GM19238 (cell line): Measurements from ENCODE around the gene GOLGA6A.
"Not testable (repeated sequence)": the region's sequence is repeated elsewhere in the genome, so short reads cannot be mapped to it uniquely, and the experiment has no call there.

Experiments used
- DNase-seq: peaks from one replicate; pipeline ENCODE4 v3.0.0; 2011; ENCODE audit warnings: low spot score; ENCODE audit not compliant: insufficient read length

The GOLGA6A gene

GRCh38 chr15:74082450-74082849 is at the start of gene GOLGA6A:
TSS of gene GOLGA6A (minus strand) at chr15:74082550. CDS start at chr15:74082509, 41 bp downstream.
- DNase-seq: not testable (repeated sequence)

GRCh38 chr15:74131628-74132413 is 49.5 kb upstream of the GOLGA6A start:
- DNase-seq: no peak

- no peak for DNase-seq
Observed at GRCh38 chr15:74130849-74131627, 48.7 kb upstream of the GOLGA6A start.

- DNase-seq: no peak
Observed at GRCh38 chr15:74130155-74130848, 48.0 kb upstream of the GOLGA6A start, which contains the start of gene ISLR2. TSS of gene ISLR2 (plus strand) at chr15:74130586. CDS start at chr15:74132755, 2,169 bp downstream.

GRCh38 chr15:74129586-74130154 is 47.3 kb upstream of the GOLGA6A start:
- DNase-seq: no peak

- no peak for DNase-seq
Observed at GRCh38 chr15:74128785-74129585, 46.6 kb upstream of the GOLGA6A start.

GRCh38 chr15:74127954-74128784 is 45.8 kb upstream of the GOLGA6A start:
- DNase-seq: no peak

GRCh38 chr15:74127255-74127953 is 45.1 kb upstream of the GOLGA6A start:
- DNase-seq: peak; percentile 72

- DNase-seq: no peak
Observed at GRCh38 chr15:74124759-74125158, 42.4 kb upstream of the GOLGA6A start.

- DNase-seq: no peak
Observed at GRCh38 chr15:74124196-74124595, 41.8 kb upstream of the GOLGA6A start.

- no peak for DNase-seq
Observed at GRCh38 chr15:74123658-74124057, 41.3 kb upstream of the GOLGA6A start.

GRCh38 chr15:74123131-74123429 is 40.7 kb upstream of the GOLGA6A start:
- no peak for DNase-seq

GRCh38 chr15:74122403-74123130 is 40.2 kb upstream of the GOLGA6A start:
- DNase-seq: no peak

- DNase-seq: no peak
Observed at GRCh38 chr15:74121858-74122257, 39.5 kb upstream of the GOLGA6A start.

- DNase-seq: no peak
Observed at GRCh38 chr15:74121039-74121438, 38.7 kb upstream of the GOLGA6A start.

- DNase-seq: no peak
Observed at GRCh38 chr15:74120426-74120825, 38.1 kb upstream of the GOLGA6A start.

- DNase-seq: no peak
Observed at GRCh38 chr15:74109713-74110112, 27.4 kb upstream of the GOLGA6A start.

- DNase-seq: not testable (repeated sequence)
Observed at GRCh38 chr15:74108611-74109010, 26.3 kb upstream of the GOLGA6A start.

- no peak for DNase-seq
Observed at GRCh38 chr15:74108111-74108510, 25.8 kb upstream of the GOLGA6A start.
